Measurements from ENCODE around the gene ZNF638. TPM values are rescaled to one million over a fixed set of nuclear protein-coding genes. Genes with fewer than 3 reads are reported as not detected.

Gene ZNF638
- total RNA-seq, 2 experiments from 2014 or later: 81.1 to 86.0 TPM

GRCh38 chr2:71291398-71291797 is 40.2 kb upstream of the ZNF638 start:
- no peak overlapping the region for H3K27ac Mint-ChIP-seq
- DNase-seq (no peak), ATAC-seq (no peak)
- TF ChIP-seq CTCF (IDR thresholded peaks at IDR 0.05): no peak
- no peak overlapping the region for H3K4me3 Mint-ChIP-seq
- intact Hi-C loops (cut with micrococcal nuclease): no loop called here
- ChIA-PET POLR2A (no interaction called here), CTCF (no interaction called here)
- H3K9me3 Mint-ChIP-seq: no peaks in the 10 kb centered on the region
- H3K36me3 Mint-ChIP-seq (ENCODE audit: low read depth): no peaks in the 10 kb centered on the region
- H3K27me3 Mint-ChIP-seq: peaks cover 8% of the 10 kb centered on the region
- no peaks in the 10 kb centered on the region for H3K4me1 Mint-ChIP-seq (ENCODE audit: low read depth)

GRCh38 chr2:71292159-71292558 is 39.4 kb upstream of the ZNF638 start:
- DNase-seq (no peak), ATAC-seq (no peak)
- ChIA-PET POLR2A (no interaction called here), CTCF (no interaction called here)
- Mint-ChIP-seq H3K27me3 (peaks cover 8% of the 10 kb centered on the region), H3K4me1 (ENCODE audit: low read depth) (no peaks in the 10 kb centered on the region), H3K36me3 (ENCODE audit: low read depth) (no peaks in the 10 kb centered on the region), H3K9me3 (no peaks in the 10 kb centered on the region), H3K4me3 (no peak overlapping the region), H3K27ac (no peak overlapping the region)
- no peak for TF ChIP-seq CTCF (IDR thresholded peaks at IDR 0.05)
- intact Hi-C loops (cut with micrococcal nuclease): no loop called here

GRCh38 chr2:71298914-71299313 is 32.7 kb upstream of the ZNF638 start:
- intact Hi-C loops (cut with micrococcal nuclease): loop anchor here (2.0 kb wide), 1 partner anchor 212 kb away; no protein-coding TSS in a partner anchor
- no peaks in the 10 kb centered on the region for H3K9me3 Mint-ChIP-seq
- peaks cover 3% of the 10 kb centered on the region for H3K27me3 Mint-ChIP-seq
- H3K27ac Mint-ChIP-seq: no peak overlapping the region
- ATAC-seq (no peak), DNase-seq (no peak)
- H3K4me3 Mint-ChIP-seq: no peak overlapping the region
- ChIA-PET POLR2A (no interaction called here), CTCF (interaction anchor here (0.6 to 4.8 kb wide), 28 partner anchors 9 to 233 kb away, joined by 3 to 114 read pairs (median 5); partner anchors contain the start of gene ZNF638)
- no peaks in the 10 kb centered on the region for H3K36me3 Mint-ChIP-seq (ENCODE audit: low read depth)
- no peaks in the 10 kb centered on the region for H3K4me1 Mint-ChIP-seq (ENCODE audit: low read depth)
- TF ChIP-seq CTCF (IDR thresholded peaks at IDR 0.05): no peak

DNA sequence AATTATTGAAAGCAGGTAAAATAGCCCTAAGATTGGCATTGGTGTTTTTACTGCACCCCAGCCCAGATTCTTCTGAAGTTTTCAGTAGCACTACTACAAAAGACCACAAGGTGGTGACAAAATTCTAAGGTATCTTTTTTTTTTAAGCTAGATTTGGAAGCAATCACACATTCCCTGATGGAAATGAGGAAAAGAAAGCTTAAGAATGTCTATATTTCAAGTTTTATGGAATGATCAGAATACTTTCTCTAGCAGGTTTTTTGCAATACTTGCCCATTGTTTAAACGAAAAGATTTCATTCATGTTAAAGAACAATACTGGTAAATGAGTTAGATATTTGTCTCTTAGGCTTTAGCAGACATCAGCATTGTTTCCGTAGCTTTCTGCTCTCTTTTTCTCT is 32.1 kb upstream of the ZNF638 start:
- ChIA-PET POLR2A (no interaction called here), CTCF (interaction anchor here (0.7 to 4.8 kb wide), 37 partner anchors 8 to 240 kb away, joined by 3 to 114 read pairs (median 5); partner anchors contain the start of gene ZNF638)
- ATAC-seq (no peak), DNase-seq (no peak)
- Mint-ChIP-seq H3K4me3 (no peak overlapping the region), H3K4me1 (ENCODE audit: low read depth) (no peaks in the 10 kb centered on the region), H3K27me3 (peaks cover 1% of the 10 kb centered on the region), H3K36me3 (ENCODE audit: low read depth) (no peaks in the 10 kb centered on the region), H3K27ac (no peak overlapping the region), H3K9me3 (no peaks in the 10 kb centered on the region)
- intact Hi-C loops (cut with micrococcal nuclease): loop anchor here (2.0 kb wide), 1 partner anchor 211 kb away; no protein-coding TSS in a partner anchor
- peak; percentile 93 for TF ChIP-seq CTCF (IDR thresholded peaks at IDR 0.05)

DNA sequence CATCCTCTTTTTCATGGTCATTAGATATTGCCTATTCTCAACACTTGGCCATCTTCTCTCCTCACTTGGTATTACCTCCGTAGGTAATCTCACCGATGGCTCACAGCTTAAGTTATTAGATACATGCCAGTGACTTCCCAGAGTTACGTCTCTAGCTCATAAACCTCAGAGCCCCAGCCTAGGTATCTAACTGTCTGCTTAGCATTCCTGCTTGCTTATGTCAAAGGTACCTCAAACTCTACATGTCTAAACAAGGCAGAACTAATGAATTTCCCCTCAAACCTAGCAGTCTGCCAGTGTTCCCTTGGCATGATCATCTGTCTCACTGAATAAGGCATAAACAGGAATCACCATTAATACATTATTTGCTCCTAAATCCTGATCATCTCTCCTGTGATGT is 27.7 kb upstream of the ZNF638 start:
- H3K36me3 Mint-ChIP-seq (ENCODE audit: low read depth): no peaks in the 10 kb centered on the region
- CTCF ChIA-PET: interaction anchor here (1.6 kb wide), 1 partner anchor 206 kb away, joined by 4 read pairs; no protein-coding TSS in a partner anchor
- intact Hi-C loops (cut with micrococcal nuclease): no loop called here
- peaks cover 5% of the 10 kb centered on the region for H3K27me3 Mint-ChIP-seq
- TF ChIP-seq CTCF (IDR thresholded peaks at IDR 0.05): no peak
- DNase-seq (no peak), ATAC-seq (no peak)
- no peak overlapping the region for H3K4me3 Mint-ChIP-seq
- no peak overlapping the region for H3K27ac Mint-ChIP-seq
- H3K9me3 Mint-ChIP-seq: no peaks in the 10 kb centered on the region
- no peaks in the 10 kb centered on the region for H3K4me1 Mint-ChIP-seq (ENCODE audit: low read depth)
- POLR2A ChIA-PET: no interaction called here

All from activated CD8-positive, alpha-beta T cell treated with anti-CD3 and anti-CD28 coated beads for 36 hours (primary cell).